Measurements from ENCODE around the gene JOSD1.

GRCh38 chr22:38652859-38653258, 47.9 kb downstream of the JOSD1 start:
- no peak for TF ChIP-seq CTCF (IDR thresholded peaks at IDR 0.05)
- TF ChIP-seq POLR2A (IDR thresholded peaks at IDR 0.05) = no peak
